HCEC 1CT (cell line): Measurements from ENCODE around the gene PDXDC1.
"Not testable (repeated sequence)": the region's sequence is repeated elsewhere in the genome, so short reads cannot be mapped to it uniquely, and the experiment has no call there.

ENCODE experiments used
- DNase-seq: peaks from one replicate; pipeline ENCODE4 v3.0.0-alpha.2; 2017

Gene PDXDC1

GRCh38 chr16:15168953-15169652 is 194.3 kb downstream of the PDXDC1 start:
- DNase-seq, result not testable (repeated sequence)

DNA sequence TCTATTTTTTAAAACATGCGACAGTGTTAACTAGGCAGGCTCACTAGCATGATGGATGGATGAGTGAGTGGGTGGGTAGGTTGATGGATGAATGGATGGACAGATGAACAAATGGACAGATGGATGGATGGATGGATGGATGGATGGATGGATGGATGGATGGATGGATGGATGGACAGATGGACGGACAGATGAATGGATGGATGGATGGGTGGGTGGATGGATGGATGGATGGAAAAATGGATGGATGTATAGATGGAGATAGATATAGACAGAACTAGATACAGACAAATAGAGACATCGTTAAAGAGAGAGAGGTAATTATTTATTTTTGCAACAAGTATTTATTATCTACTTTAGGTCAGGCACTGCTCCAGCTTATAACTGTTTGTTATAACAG is 205.1 kb downstream of the PDXDC1 start:
- not testable (repeated sequence) for DNase-seq

GRCh38 chr16:15180946-15181345 is 206.1 kb downstream of the PDXDC1 start:
- not testable (repeated sequence) for DNase-seq

DNA sequence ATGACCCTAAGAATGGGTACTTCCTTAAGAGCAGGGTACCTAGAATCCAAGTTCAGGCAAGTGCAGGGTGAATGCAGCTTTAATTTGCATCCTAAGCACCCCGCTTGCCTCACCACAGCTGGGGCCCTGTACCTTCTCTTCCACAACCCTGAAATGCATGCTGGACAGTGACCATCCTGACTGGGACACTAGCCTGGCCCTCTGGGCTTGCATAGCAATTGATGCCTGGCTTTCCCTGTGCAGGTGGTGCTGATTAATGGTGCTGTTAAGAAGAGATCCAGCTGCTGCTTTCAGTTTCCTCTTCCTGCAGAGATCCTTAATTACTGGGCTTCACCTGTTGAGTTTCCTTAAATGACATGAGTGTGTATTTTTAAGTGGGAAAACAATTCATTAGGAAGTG is 209.2 kb downstream of the PDXDC1 start:
- DNase-seq, result not testable (repeated sequence)
